GM19099 (cell line): Measurements from ENCODE around the gene PARVA.

Experiments used
- POLR2A ChIP-seq: IDR thresholded peaks from 3 replicates; pipeline ENCODE4 v1.6.1; 2011; ENCODE audit warnings: low read depth; ENCODE audit not compliant: insufficient read length; ENCODE audit errors: extremely low read depth

The PARVA gene

GRCh38 chr11:12413141-12414052, 36.0 kb downstream of the PARVA start:
- TF ChIP-seq POLR2A: no peak

DNA sequence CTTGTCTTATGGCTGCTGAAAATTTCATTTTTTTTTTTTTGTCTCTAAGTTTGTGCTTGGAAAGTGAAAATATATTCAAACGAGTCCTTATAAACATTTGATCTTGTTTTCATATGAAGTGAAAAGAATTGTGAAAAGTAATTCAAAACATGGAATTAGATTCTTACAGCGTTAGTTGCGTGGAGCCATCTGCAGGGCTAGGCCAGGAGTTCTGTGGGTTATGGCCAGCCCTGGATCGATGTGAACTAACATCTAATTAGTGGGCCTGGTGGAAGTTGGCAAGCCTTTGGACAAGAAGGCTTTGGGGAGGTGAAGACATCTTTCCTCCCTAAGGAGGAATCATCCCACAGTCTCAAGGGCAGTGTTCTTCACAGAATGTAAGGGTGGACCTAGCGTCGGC, 37.2 kb downstream of the PARVA start:
- no peak for TF ChIP-seq POLR2A

DNA sequence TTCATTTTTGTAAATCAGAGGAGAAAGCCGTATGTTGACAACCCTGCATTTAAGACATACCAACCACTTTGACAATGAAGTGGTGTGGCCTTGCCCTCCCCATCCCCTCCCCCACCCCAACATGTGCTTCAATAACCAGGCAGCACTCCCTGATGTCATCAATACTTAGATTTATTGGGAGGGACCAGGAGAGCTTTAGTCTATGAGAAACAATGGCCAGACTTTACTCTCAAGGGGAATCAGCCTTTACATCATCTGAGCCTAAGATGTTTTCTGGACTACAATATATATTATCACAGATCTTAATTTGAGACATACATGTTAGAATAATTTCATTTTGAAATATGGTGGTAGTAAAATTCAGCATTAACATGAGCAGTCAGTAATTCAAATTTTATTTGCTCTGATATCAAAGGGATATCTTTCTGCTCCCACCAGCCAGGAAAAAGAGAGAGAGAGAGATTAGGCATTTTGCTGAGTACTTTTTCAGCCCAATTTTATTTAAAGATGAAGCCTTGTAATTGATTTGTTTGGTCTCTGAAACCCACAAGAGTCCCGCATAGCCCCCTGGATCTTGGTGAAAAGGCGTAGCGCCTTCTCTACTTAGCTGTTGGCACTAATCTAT, 38.1 kb downstream of the PARVA start:
- TF ChIP-seq POLR2A: no peak

DNA sequence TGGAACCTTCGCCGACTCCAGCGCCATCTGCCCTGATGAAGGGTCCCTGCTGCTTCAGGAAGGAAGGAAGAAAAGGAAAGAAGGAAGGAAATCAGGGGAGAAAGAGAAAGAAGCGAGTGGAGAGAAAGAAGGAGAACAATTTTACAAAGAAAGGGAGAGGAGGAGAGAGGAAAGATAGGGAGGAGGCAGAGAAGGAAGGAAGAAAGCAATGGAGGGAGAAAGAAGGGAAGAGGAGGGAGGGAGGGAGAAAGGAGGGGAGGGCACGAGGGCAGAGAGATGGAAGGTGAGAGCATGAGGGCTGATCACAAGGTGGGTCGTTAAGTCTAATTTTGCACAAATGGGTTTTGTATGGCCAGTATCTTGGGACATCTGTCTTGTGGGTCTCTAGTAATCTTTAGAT, 39.2 kb downstream of the PARVA start:
- no peak for TF ChIP-seq POLR2A

DNA sequence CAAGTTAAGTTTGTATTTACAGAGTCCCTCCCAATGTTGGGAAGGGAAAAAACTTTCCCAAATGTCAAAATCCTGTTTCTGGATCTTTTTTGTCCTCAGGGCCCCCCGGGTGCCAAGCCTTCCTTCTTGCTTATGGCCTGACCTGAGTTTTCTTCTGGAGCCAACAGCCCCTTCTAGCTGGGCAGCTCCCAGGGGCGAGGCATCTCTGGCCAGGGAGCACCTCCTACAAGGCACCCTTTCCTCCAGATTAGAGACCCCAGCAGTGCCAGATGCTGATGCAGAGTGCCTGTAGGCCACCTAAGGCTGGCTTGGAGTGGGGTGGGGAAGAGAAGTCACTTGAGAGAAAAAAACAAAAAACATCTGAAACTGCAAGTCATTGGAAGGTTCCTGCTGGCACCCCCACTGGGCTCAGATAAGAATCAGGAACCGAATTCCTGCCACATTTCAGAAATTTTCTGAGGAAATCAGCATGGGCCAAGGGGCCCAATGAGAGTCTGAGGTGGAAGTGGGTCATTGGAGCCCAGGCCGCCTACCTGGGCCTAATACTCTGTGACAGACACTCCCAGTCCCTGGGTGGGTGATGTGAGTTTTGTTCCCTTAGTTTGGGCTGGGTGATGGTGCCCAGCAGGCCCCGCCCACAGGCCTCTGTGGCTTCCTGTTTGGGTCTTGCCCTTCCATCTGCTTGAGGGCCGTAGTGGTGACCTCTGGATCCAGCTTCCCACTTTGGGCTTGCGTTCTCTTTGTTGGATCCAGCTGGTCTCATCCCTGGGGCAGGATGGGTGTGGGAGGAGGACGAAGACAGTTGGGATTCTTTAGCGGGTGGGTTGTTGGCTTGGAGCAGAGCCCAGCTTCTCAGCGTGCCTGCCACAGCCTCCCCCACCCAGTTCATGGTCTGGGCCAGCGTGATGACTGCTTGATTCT, 40.6 kb downstream of the PARVA start:
- no peak for TF ChIP-seq POLR2A

GRCh38 chr11:12420040-12420439, 42.7 kb downstream of the PARVA start:
- TF ChIP-seq POLR2A: no peak

DNA sequence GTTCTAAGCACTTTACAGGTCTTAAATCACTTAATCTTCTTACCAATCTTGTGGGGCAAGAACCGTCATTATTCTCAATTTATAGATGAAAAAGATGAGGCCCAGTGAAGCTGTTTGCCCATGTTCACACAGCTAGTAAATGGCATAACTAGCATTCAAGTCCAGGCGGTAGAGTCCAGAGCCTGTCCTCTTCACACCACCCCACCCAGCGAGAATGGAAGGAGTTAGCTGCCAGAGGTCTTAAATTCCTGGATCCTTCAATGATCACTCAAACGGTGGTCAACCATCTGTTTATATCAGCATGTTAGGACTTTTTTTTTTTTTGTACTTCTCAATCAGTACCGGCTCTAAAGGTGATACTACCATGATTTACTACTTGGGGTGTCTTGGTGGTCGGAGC, 43.3 kb downstream of the PARVA start:
- TF ChIP-seq POLR2A: no peak

GRCh38 chr11:12421386-12421785, 44.0 kb downstream of the PARVA start:
- no peak for TF ChIP-seq POLR2A

DNA sequence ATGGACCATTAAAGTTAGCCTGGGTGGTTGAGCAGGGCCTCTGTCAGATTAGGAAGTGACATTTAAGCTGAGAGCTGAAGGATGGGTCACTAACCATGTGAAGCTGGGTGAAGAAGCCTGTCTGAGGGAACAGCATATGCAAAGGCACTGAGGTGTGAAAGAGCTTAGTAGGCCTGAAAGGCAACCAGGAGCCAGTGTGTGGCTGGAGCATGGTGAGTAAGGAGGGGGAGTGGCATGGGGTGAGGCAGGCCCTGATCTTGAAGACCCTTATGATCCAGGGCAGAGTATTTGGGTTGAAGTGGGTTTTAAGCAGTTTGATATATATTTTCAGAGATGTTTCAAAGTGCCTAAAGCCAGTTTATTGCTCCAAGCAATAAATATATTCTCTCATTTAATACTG, 48.8 kb downstream of the PARVA start:
- no peak for TF ChIP-seq POLR2A

- TF ChIP-seq POLR2A: no peak
Observed at GRCh38 chr11:12429155-12429554, 51.8 kb downstream of the PARVA start.

GRCh38 chr11:12430351-12430750, 53.0 kb downstream of the PARVA start:
- no peak for TF ChIP-seq POLR2A

DNA sequence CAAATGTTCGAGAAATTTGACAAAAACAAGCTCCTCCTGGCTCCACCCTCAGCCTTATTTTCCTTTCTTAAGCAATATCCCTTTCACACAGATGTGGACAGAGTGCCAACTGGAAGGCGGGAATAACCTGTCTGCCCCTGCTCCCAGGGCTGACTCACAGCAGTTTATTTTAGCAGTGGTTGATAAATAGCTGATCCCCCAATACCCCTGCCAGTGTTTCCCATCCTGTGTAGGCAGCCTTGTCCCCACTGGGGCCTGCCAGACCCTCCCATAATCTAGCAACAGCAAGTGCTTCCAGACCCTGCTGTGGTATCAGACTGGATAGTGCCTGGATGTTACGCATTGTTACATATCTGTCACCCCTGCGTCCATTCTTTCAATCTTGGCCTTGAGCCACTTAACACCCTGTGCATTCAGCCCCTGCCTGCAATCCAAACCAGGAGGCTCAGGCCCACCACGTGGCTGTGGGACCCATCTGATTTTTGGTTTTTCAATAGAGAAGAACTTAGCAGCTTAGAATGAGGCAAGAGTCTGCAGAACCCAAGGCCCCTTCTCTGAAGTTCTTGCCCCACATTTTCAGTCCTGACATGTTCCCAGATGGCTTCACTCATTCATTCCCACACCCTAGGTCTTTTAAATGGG, 53.7 kb downstream of the PARVA start:
- no peak for TF ChIP-seq POLR2A

- TF ChIP-seq POLR2A: no peak
Observed at GRCh38 chr11:12432507-12432906, 55.1 kb downstream of the PARVA start.

- TF ChIP-seq POLR2A: no peak
Observed at GRCh38 chr11:12433121-12433520, 55.8 kb downstream of the PARVA start.
